Retina (tissue), 1 donor: Measurements from ENCODE around the gene RNF167.
A peak's percentile ranks its signal among the peaks of the same experiment; 100 is the strongest.

ENCODE experiments used
- DNase-seq: peaks from one replicate; pipeline ENCODE4 v3.0.0-alpha.2; 2016

RNF167 gene

GRCh38 chr17:4958102-4958501, 18.0 kb downstream of the RNF167 start:
- DNase-seq: no peak

GRCh38 chr17:4959261-4959965, 19.3 kb downstream of the RNF167 start:
- DNase-seq: no peak

- DNase-seq: no peak
Measured at GRCh38 chr17:4960279-4960922, 20.3 kb downstream of the RNF167 start.

- DNase-seq: no peak
Measured at GRCh38 chr17:4965311-4965986, 25.4 kb downstream of the RNF167 start.

GRCh38 chr17:4966844-4967538, 26.9 kb downstream of the RNF167 start:
- no peak for DNase-seq

- DNase-seq: peak; percentile 100
Measured at GRCh38 chr17:4967539-4968485, 27.7 kb downstream of the RNF167 start, which contains the start of gene SPAG7. Gene SPAG7 (minus strand): TSS chr17:4967817. CDS start chr17:4967804, 13 bp downstream.

- DNase-seq: peak; percentile 75
Measured at GRCh38 chr17:4968486-4969046, 28.5 kb downstream of the RNF167 start.

- DNase-seq: no peak
Measured at GRCh38 chr17:4969047-4969550, 29.0 kb downstream of the RNF167 start.

GRCh38 chr17:4969551-4970173, 29.6 kb downstream of the RNF167 start:
- no peak for DNase-seq

GRCh38 chr17:4970273-4970672, 30.2 kb downstream of the RNF167 start:
- no peak for DNase-seq

- DNase-seq: no peak
Measured at GRCh38 chr17:4971826-4972225, 31.8 kb downstream of the RNF167 start.

GRCh38 chr17:4972322-4972721, 32.3 kb downstream of the RNF167 start:
- DNase-seq: no peak

GRCh38 chr17:4972752-4973151, 32.7 kb downstream of the RNF167 start:
- no peak for DNase-seq

- no peak for DNase-seq
Measured at GRCh38 chr17:4973256-4974114, 33.4 kb downstream of the RNF167 start.

GRCh38 chr17:4974115-4974670, 34.1 kb downstream of the RNF167 start:
- DNase-seq: no peak

- no peak for DNase-seq
Measured at GRCh38 chr17:4978726-4979125, 38.7 kb downstream of the RNF167 start.

- peak; percentile 68 for DNase-seq
Measured at GRCh38 chr17:4980644-4981216, 40.7 kb downstream of the RNF167 start.

GRCh38 chr17:4982305-4982704, 42.2 kb downstream of the RNF167 start:
- DNase-seq: no peak

- no peak for DNase-seq
Measured at GRCh38 chr17:4986403-4986802, 46.3 kb downstream of the RNF167 start.
